DMS53 treated with DMSO at 0.1 percent for 48 hours (cell line): ENCODE measurements around the gene CHST11.
"Not testable (repeated sequence)": the region's sequence is repeated elsewhere in the genome, so short reads cannot be mapped to it uniquely, and the experiment has no call there.

ENCODE experiments used
- DNase-seq: peaks from one replicate; lab custom pipeline; 2025; ENCODE audit not compliant: unreplicated experiment; lab: John Stamatoyannopoulos, UW

The CHST11 gene

GRCh38 chr12:104524034-104524832, 67.5 kb downstream of the CHST11 start:
- DNase-seq = no peak

DNA sequence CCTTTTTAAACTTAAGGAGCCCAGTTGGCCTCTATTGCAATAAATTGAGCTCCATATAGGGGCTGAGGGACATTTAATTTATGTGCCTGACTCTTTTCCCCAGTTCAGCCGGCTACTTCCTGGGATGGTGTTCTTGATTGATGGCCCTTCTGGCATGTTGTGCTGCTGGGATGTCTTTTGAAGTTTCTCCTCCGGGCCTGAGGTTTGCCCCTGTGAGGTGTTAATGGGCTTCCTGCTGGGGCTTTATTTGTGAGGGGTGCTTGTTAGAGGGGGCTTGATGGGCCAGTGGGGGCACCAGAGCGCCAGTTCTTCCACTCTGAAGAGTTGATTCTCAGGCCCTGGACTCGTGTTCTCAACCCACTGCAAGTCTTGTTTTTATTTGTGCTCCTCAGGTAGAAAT, 69.6 kb downstream of the CHST11 start:
- no peak for DNase-seq

DNA sequence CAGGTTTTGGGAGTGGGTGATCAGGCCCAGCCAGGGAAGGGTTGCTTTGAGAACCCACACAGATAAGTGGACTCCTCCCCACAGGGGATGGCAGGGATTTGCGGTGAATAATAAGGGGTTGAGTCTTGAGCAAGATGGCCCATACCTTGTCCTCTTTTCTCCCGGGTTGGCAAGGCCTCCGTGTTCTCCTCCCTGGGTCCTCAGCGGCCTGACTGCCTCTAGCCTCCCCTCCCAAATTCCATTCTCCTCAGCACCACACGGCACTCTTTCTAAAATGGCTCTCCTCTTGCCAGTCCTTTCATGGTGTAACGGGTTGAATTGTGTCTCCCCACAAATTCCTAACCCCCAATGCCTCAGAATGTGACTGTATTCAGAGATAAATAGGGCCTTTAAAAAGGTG, 70.0 kb downstream of the CHST11 start:
- DNase-seq = no peak

- not testable (repeated sequence) for DNase-seq
Observed at GRCh38 chr12:104527653-104528052, 70.9 kb downstream of the CHST11 start.

DNA sequence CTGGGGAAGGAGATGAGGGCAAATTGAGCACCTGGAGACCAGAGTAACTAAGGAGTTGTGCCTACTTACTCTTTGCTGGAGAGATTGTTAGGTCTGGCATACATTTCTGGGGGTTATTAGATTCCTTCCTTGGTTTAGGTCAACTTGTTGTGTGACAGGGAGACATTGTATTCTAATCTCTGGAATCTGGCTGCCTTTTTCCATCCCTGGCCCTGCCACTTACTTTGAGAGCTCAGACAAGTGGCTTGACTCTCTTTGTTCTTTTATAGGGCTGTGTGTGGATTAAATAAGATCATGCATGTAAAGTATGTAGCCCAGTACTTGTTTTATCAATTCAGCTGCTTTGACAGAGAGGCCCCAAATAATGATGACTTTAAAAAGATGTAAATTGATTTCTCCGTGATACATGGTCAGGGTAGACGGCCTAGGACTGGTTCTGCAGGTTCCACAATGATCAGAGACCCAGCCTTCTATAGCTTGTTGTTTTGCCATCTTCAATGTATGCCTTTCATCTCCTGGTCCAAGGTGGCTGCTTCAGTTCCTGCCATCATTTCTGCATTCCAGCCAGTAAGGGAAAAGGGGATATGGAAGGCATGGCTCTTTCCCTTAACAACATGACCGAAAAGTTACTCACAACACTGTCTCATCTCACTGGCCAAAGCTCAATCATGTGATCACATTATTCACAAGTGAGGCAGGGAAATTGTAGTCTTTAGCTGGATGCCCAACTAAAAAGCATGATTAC, 72.6 kb downstream of the CHST11 start:
- no peak for DNase-seq

- DNase-seq = no peak
Observed at GRCh38 chr12:104532636-104533035, 75.9 kb downstream of the CHST11 start.

DNA sequence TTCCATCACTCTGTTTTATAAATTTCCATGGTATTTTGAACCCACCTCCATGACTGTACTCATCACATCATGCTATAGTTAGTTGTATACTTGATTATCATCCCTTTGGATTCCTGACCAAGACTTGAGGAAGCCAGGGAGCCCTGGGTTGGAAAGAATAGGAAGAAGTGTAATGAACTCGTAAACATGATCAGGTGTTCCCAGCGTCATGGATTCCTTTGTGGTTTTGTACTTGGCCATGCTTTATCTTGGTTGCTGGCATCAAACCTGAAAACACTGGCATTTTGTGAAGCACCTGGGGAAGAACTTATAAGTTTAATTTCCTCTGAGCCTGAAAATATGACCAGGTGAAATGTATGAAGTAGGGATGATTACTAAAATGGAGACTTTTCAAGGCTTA, 76.4 kb downstream of the CHST11 start:
- no peak for DNase-seq

GRCh38 chr12:104534162-104534856, 77.6 kb downstream of the CHST11 start:
- DNase-seq = no peak

DNA sequence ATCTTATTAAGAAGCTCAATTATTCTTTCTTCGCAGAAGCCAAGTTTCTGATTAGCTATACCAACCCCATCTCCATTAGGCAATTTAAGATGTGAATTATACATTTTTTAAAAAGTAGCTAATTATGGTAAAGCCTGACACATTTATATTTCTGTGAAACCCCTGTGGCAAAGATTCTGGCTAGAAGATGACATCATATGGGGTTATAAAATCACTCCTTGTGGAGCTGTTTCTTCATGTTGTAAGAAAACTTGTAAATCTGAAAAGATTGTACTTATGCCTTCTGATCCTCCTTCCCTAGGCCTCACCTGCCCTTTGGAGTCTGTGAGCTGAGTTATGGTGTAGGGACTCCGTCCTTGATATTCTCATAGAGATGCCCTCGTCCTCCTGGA, 78.1 kb downstream of the CHST11 start:
- DNase-seq = no peak

DNA sequence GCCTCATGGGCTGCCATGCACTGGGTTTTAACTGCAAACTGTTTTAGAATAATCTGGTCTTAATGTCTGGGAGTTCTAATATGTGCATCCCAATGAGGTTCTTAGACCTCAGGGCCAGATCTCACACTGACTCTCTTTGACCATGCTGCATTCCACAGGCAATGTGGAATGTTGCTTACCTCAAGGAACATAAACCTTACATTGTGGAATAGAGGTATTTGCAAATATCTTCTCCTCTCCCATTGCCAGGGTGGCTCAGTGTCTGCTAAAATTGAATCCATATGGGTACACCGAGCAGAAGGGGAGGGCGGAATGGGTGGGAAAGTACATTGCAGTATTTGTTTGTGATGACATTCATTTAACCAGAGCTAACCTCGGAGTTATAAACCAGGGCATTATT, 78.6 kb downstream of the CHST11 start:
- no peak for DNase-seq

GRCh38 chr12:104536841-104537240, 80.1 kb downstream of the CHST11 start:
- DNase-seq = no peak

- DNase-seq = no peak
Observed at GRCh38 chr12:104538056-104538455, 81.3 kb downstream of the CHST11 start.

GRCh38 chr12:104538891-104539462, 82.2 kb downstream of the CHST11 start:
- DNase-seq = no peak

GRCh38 chr12:104544836-104545235, 88.1 kb downstream of the CHST11 start:
- DNase-seq = no peak

DNA sequence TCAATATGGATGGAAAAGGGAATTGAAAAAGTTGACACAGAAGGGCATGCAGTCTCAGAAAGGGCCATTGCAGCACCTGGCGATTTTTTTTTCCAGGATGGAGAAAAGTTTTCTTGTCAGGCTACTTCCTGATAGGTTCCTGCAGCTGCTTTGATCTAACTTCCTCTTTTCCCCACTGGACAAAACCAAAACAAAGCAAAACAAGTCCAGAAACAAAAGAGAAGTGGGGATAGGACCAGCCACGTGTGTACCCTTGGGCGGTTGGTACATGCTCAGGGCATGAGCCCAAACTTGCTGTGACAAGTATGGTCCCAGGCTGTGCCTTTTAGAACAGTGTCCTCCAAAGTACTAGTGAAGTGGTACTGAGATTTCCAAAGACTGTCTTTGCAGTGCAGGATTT, 89.8 kb downstream of the CHST11 start:
- DNase-seq = no peak

- DNase-seq = no peak
Observed at GRCh38 chr12:104547235-104547634, 90.5 kb downstream of the CHST11 start.

- DNase-seq = no peak
Observed at GRCh38 chr12:104549815-104550480, 93.2 kb downstream of the CHST11 start.

- no peak for DNase-seq
Observed at GRCh38 chr12:104551313-104551931, 94.7 kb downstream of the CHST11 start.

- DNase-seq = no peak
Observed at GRCh38 chr12:104553421-104553820, 96.7 kb downstream of the CHST11 start.

DNA sequence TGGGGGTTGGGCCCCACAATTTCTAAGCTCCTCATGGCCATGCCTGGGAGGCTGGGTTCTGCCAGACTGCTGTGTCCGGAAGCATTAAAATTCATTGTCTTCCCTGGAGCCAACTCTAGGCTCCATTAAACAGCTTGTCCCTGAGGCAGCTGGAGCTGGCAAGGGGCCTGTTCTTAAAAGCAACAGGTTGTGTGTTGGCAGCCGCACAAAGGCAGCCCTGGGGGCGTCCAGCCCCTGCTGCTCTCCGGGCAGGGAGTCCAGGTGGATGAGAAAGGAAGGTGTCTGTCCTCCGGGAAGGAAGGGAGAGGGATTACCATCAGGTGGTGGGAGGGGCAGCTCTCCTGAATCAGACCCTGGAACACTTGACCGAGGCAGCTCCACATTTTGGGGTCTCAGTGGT, 98.9 kb downstream of the CHST11 start:
- no peak for DNase-seq
